Calu3 (cell line): ENCODE results near the gene CMIP. TPM values are rescaled to one million over a fixed set of nuclear protein-coding genes. Genes with fewer than 3 reads are reported as not detected.
"Not testable (repeated sequence)": the region's sequence is repeated elsewhere in the genome, so short reads cannot be mapped to it uniquely, and the experiment has no call there.

Experiments used
- BruUV-seq: library from RNA; stranded (reverse); fragments of 400-500 nt; replicated peaks from 2 replicates; lab custom pipeline; 2021; lab: Mats Ljungman, UMichigan
- CTCF ChIA-PET: fragments of 300-600 bp; sonication (Branson Sonifier 250); formaldehyde crosslinking; loops from one replicate; lab custom pipeline; 2022; ENCODE audit warnings: antibody characterized with exemption; lab: Charles Lee
- DNase-seq: peaks from one replicate; pipeline ENCODE4 v3.0.0; 2022
- H3K27ac Mint-ChIP-seq: one replicate; pipeline ENCODE4 v1.8.0; 2022; ENCODE audit warnings: mixed read lengths; ENCODE audit not compliant: unreplicated experiment
- H3K27me3 Mint-ChIP-seq: one replicate; pipeline ENCODE4 v1.8.0; 2022; ENCODE audit warnings: mixed read lengths; ENCODE audit not compliant: unreplicated experiment
- H3K36me3 Mint-ChIP-seq: one replicate; pipeline ENCODE4 v1.8.0; 2022; ENCODE audit warnings: mild to moderate bottlenecking, moderate library complexity, mixed read lengths; ENCODE audit not compliant: insufficient read depth, unreplicated experiment
- H3K4me1 Mint-ChIP-seq: one replicate; pipeline ENCODE4 v1.8.0; 2022; ENCODE audit warnings: mild to moderate bottlenecking, low read depth, mixed read lengths; ENCODE audit not compliant: unreplicated experiment
- H3K4me3 Mint-ChIP-seq: one replicate; pipeline ENCODE4 v1.8.0; 2022; ENCODE audit warnings: mild to moderate bottlenecking, low read depth, moderate library complexity, mixed read lengths; ENCODE audit not compliant: unreplicated experiment
- H3K9me3 Mint-ChIP-seq: one replicate; pipeline ENCODE4 v1.8.0; 2022; ENCODE audit warnings: low read depth, mixed read lengths; ENCODE audit not compliant: unreplicated experiment
- intact Hi-C: fragments of 100-400 bp; cut with micrococcal nuclease; formaldehyde crosslinking; loops from one replicate; pipeline ENCODE4 v1.10.0; 2022; ENCODE audit not compliant: unreplicated experiment
- total RNA-seq: library from RNA; stranded (reverse); gene quantifications from 2 replicates; pipeline ENCODE4 v1.2.3, GENCODE V29; 2022
- TF ChIP-seq, protein P1 (sequence below): fragments of 200-600 bp; IDR thresholded peaks from one replicate; pipeline ENCODE4 v1.8.0; 2022; ENCODE audit warnings: antibody characterized with exemption; ENCODE audit not compliant: unreplicated experiment

CMIP gene
- total RNA-seq, 1 experiment from 2014 or later: 82.7 TPM

DNA sequence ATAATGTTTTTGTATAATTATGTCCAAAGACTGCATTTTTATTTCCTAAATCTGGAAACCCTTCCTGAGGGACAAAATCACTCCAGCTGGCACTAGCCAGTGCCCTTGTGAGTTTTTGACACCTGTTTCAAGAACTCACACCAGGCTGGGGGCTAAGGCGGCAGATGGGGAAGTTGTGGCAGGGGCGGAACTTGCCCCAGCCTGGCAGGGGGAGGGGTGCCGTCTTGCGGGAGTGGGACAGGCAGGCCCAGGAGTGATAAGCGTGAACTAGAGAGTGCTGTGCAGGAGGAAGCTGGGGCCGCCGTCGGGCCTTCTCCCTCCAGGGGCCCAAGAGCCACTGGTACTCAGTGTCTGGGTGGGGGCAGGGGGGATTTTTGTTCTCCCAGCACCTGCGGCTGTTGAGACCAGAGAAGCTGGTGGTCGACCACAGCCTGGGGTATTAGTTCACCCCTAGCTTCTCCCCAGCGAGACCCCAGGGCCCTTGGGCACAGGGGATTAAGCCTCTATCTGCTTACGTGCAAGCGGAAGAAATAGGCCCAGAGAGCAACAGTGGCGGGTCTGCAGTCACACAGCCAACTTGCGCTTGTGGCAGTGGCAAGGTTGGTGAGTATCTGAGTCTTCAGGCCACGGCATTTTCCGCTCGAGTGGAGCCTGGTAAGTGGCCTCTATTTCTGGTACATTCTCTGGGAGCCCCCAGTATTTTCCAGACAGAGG lies 294.3 kb downstream of the CMIP start:
- Mint-ChIP-seq H3K4me3 (no peak overlapping the region), H3K36me3 (no peaks in the 10 kb centered on the region), H3K27me3 (peaks cover 1% of the 10 kb centered on the region), H3K4me1 (no peaks in the 10 kb centered on the region), H3K27ac (no peak overlapping the region), H3K9me3 (no peaks in the 10 kb centered on the region)
- TF ChIP-seq, protein P1, sequence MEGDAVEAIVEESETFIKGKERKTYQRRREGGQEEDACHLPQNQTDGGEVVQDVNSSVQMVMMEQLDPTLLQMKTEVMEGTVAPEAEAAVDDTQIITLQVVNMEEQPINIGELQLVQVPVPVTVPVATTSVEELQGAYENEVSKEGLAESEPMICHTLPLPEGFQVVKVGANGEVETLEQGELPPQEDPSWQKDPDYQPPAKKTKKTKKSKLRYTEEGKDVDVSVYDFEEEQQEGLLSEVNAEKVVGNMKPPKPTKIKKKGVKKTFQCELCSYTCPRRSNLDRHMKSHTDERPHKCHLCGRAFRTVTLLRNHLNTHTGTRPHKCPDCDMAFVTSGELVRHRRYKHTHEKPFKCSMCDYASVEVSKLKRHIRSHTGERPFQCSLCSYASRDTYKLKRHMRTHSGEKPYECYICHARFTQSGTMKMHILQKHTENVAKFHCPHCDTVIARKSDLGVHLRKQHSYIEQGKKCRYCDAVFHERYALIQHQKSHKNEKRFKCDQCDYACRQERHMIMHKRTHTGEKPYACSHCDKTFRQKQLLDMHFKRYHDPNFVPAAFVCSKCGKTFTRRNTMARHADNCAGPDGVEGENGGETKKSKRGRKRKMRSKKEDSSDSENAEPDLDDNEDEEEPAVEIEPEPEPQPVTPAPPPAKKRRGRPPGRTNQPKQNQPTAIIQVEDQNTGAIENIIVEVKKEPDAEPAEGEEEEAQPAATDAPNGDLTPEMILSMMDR: no peak
- no TSS peak for BruUV-seq
- no peak for DNase-seq
- CTCF ChIA-PET: interaction anchor here (1.8 kb wide), 1 partner anchor 9 kb away, joined by 5 read pairs; no protein-coding TSS in a partner anchor
- intact Hi-C loops: loop anchor here (1.0 to 10.0 kb wide), 3 partner anchors 336 to 704 kb away; partner anchors contain the start of gene ATMIN

GRCh38 chr16:81739503-81739902 lies 294.9 kb downstream of the CMIP start:
- no TSS peak for BruUV-seq
- no peaks in the 10 kb centered on the region for H3K27me3 Mint-ChIP-seq
- no peak for DNase-seq
- no peak overlapping the region for H3K4me3 Mint-ChIP-seq
- no peak overlapping the region for H3K27ac Mint-ChIP-seq
- TF ChIP-seq, protein P1: no peak
- CTCF ChIA-PET: interaction anchor here (1.8 kb wide), 1 partner anchor 9 kb away, joined by 5 read pairs; no protein-coding TSS in a partner anchor
- intact Hi-C loops: loop anchor here (5.0 to 10.0 kb wide), 2 partner anchors 532 to 705 kb away; partner anchors contain the start of gene ATMIN
- H3K4me1 Mint-ChIP-seq: no peaks in the 10 kb centered on the region
- H3K9me3 Mint-ChIP-seq: no peaks in the 10 kb centered on the region
- no peaks in the 10 kb centered on the region for H3K36me3 Mint-ChIP-seq

- Mint-ChIP-seq H3K9me3 (no peaks in the 10 kb centered on the region), H3K4me1 (no peaks in the 10 kb centered on the region), H3K36me3 (no peaks in the 10 kb centered on the region), H3K27me3 (no peaks in the 10 kb centered on the region), H3K4me3 (no peak overlapping the region), H3K27ac (no peak overlapping the region)
- BruUV-seq: no TSS peak
- intact Hi-C loops: no loop called here
- TF ChIP-seq, protein P1: no peak
- no peak for DNase-seq
- CTCF ChIA-PET: interaction anchor here (0.6 to 1.8 kb wide), 2 partner anchors 10 to 29 kb away, joined by 3 to 5 read pairs; no protein-coding TSS in a partner anchor
These were observed 295.6 kb downstream of the CMIP start for GRCh38 chr16:81740169-81740568.

DNA sequence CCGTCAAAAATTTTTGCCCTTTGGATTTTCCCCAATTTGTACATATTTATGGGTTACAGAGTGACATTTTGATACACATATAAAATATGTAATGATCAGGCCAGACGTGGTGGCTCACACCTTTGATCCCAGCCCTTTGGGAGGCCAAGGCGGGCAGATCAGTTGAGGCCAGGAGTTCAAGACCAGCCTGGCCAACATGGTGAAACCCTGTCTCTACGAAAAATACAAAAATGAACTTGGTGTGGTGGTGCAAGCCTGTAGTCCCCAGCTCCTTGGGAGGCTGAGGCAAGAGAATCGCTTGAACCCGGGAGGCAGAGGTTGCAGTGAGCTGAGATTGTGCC lies 296.8 kb downstream of the CMIP start:
- H3K9me3 Mint-ChIP-seq, H3K4me3 Mint-ChIP-seq, H3K36me3 Mint-ChIP-seq, BruUV-seq, H3K27ac Mint-ChIP-seq, intact Hi-C loops, DNase-seq, H3K27me3 Mint-ChIP-seq: not testable (repeated sequence)
- H3K4me1 Mint-ChIP-seq: peaks cover 11% of the 10 kb centered on the region
- CTCF ChIA-PET: interaction anchor here (0.7 kb wide), 1 partner anchor 17 kb away, joined by 3 read pairs; no protein-coding TSS in a partner anchor

GRCh38 chr16:81744385-81744784 lies 299.8 kb downstream of the CMIP start:
- no peak for DNase-seq
- intact Hi-C loops: no loop called here
- CTCF ChIA-PET: interaction anchor here (0.7 kb wide), 1 partner anchor 291 kb away, joined by 3 read pairs; no protein-coding TSS in a partner anchor
- H3K4me1 Mint-ChIP-seq: peaks cover 14% of the 10 kb centered on the region
- peaks cover 4% of the 10 kb centered on the region for H3K36me3 Mint-ChIP-seq
- TF ChIP-seq, protein P1: no peak
- H3K9me3 Mint-ChIP-seq: no peaks in the 10 kb centered on the region
- H3K27me3 Mint-ChIP-seq: no peaks in the 10 kb centered on the region
- H3K4me3 Mint-ChIP-seq: no peak overlapping the region
- no peak overlapping the region for H3K27ac Mint-ChIP-seq
- BruUV-seq: no TSS peak
